HCT116 (cell line): Measurements from ENCODE around the gene ERMARD. TPM values are rescaled to one million over a fixed set of nuclear protein-coding genes. Genes with fewer than 3 reads are reported as not detected.

Experiments
- ATAC-seq: fragments of 200-7000 bp; cut with Tn5 transposase; 2 replicates; pipeline ENCODE4 v1.9.1; 2020; ENCODE audit warnings: mild to moderate bottlenecking, moderate library complexity
- BruUV-seq: library from RNA; stranded (reverse); fragments of 400-500 nt; replicated peaks from 2 replicates; lab custom pipeline; 2021; lab: Mats Ljungman, UMichigan
- CTCF ChIA-PET: fragments of 300-600 bp; sonication (Branson Sonifier 250); formaldehyde crosslinking; loops from one replicate; lab custom pipeline; 2021; ENCODE audit warnings: antibody characterized with exemption; lab: Charles Lee
- POLR2A ChIA-PET: fragments of 300-600, 350-600 bp; sonication (Branson Sonifier 250); formaldehyde crosslinking; loops from one replicate; lab custom pipeline; 2021; ENCODE audit warnings: antibody characterized with exemption; lab: Charles Lee
- RAD21 ChIA-PET, 2 experiments: fragments of 300-600 bp; sonication (Branson Sonifier 250); formaldehyde crosslinking; loops; one replicate each; lab custom pipeline; 2023; ENCODE audit warnings: low total read pairs in 2 of 2; ENCODE audit not compliant: uncharacterized antibody in 2 of 2, unreplicated experiment in 2 of 2, low non-redundant PET in 1 of 2; lab: Charles Lee
- DNase-seq: peaks from one replicate; pipeline ENCODE4 v3.0.0-alpha.2; 2010; ENCODE audit warnings: low read depth, low spot score
- H2AFZ ChIP-seq: fragments of 200-600 bp; shearing (Covaris generic), sonication (generic); 2 replicates; pipeline ENCODE4 v1.6.1; 2017; ENCODE audit warnings: low read depth, mixed run types, mixed read lengths, antibody characterized with exemption, low read length; ENCODE audit not compliant: poor library complexity, severe bottlenecking
- H3K27ac ChIP-seq: 2 replicates; pipeline ENCODE4 v1.5.1; 2012; ENCODE audit warnings: low read depth, low read length
- H3K27me3 ChIP-seq: fragments of 200-600 bp; sonication (generic); 2 replicates; pipeline ENCODE4 v1.6.1; 2016; ENCODE audit warnings: mixed run types, low read length, mixed read lengths; ENCODE audit not compliant: insufficient read depth
- H3K36me3 ChIP-seq, 2 experiments: fragments of 200-500 bp in 1 of 2; fragments of 200-600 bp in 1 of 2; sonication (Bioruptor generic) in 1 of 2; sonication (generic) in 1 of 2; 2 replicates each; pipeline versions ENCODE4 v1.5.1 to v1.6.1; 2014 to 2016; ENCODE audit warnings: low read length in 2 of 2, inconsistent platforms in 1 of 2, mixed read lengths in 1 of 2, mixed run types in 1 of 2; ENCODE audit not compliant: insufficient read depth in 2 of 2, control insufficient read depth in 1 of 2
- H3K4me1 ChIP-seq, 2 experiments: fragments of 200-600 bp in 1 of 2; sonication (generic) in 1 of 2; 2 replicates each; pipeline versions ENCODE4 v1.5.1 to v1.6.1; 2012 to 2017; ENCODE audit warnings: low read length in 2 of 2, inconsistent platforms in 1 of 2, mild to moderate bottlenecking in 1 of 2, mixed read lengths in 1 of 2, mixed run types in 1 of 2, moderate library complexity in 1 of 2; ENCODE audit not compliant: insufficient read depth in 2 of 2, control insufficient read depth in 1 of 2
- H3K4me2 ChIP-seq: fragments of 200-600 bp; sonication (generic); 2 replicates; pipeline ENCODE4 v1.6.1; 2017; ENCODE audit warnings: mixed run types, low read length, mixed read lengths
- H3K4me3 ChIP-seq, 2 experiments: fragments of 200-600 bp in 1 of 2; sonication (generic) in 1 of 2; replicated peaks in 1 of 2; 2 replicates each; pipeline ENCODE4 v1.5.1; 2011 to 2016; ENCODE audit warnings: low read length in 2 of 2, control low read depth in 1 of 2, low read depth in 1 of 2, mild to moderate bottlenecking in 1 of 2, mixed read lengths in 1 of 2, mixed run types in 1 of 2
- H3K79me2 ChIP-seq: fragments of 200-600 bp; sonication (generic); 2 replicates; pipeline ENCODE4 v1.6.1; 2017; ENCODE audit warnings: mild to moderate bottlenecking, mixed run types, low read length, moderate library complexity, mixed read lengths; ENCODE audit not compliant: insufficient read depth
- H3K9ac ChIP-seq: fragments of 200-600 bp; sonication (generic); 2 replicates; pipeline ENCODE4 v1.6.1; 2016; ENCODE audit warnings: low read length, mixed read lengths
- H3K9me2 ChIP-seq: fragments of 200-600 bp; sonication (generic), shearing (Covaris generic); 2 replicates; pipeline ENCODE4 v1.6.1; 2017; ENCODE audit warnings: mixed run types, mild to moderate bottlenecking, moderate library complexity; ENCODE audit not compliant: insufficient read depth
- H3K9me3 ChIP-seq, 2 experiments: fragments of 200-500 bp in 1 of 2; fragments of 200-600 bp in 1 of 2; sonication (Bioruptor generic) in 1 of 2; sonication (generic) in 1 of 2; 2 replicates each; pipeline ENCODE4 v1.6.1; 2014 to 2017; ENCODE audit warnings: low read length in 2 of 2, mixed read lengths in 2 of 2, inconsistent platforms in 1 of 2, low read depth in 1 of 2, mild to moderate bottlenecking in 1 of 2, mixed run types in 1 of 2, moderate library complexity in 1 of 2; ENCODE audit not compliant: control insufficient read depth in 1 of 2, insufficient read depth in 1 of 2
- H4K20me1 ChIP-seq: fragments of 200-600 bp; sonication (generic), shearing (Covaris generic); 2 replicates; pipeline ENCODE4 v1.6.1; 2017; ENCODE audit warnings: mixed run types, mild to moderate bottlenecking, moderate library complexity; ENCODE audit not compliant: insufficient read depth
- CBX3 ChIP-seq: IDR thresholded peaks from 2 replicates; pipeline ENCODE4 v1.6.1; 2012; ENCODE audit warnings: low read depth
- CEBPB ChIP-seq: IDR thresholded peaks from 2 replicates; pipeline ENCODE4 v1.6.1; 2012; ENCODE audit warnings: low read depth
- EGR1 ChIP-seq: IDR thresholded peaks from 2 replicates; pipeline ENCODE4 v1.6.1; 2012; ENCODE audit warnings: low read depth
- ELF1 ChIP-seq: IDR thresholded peaks from 2 replicates; pipeline ENCODE4 v1.6.1; 2012; ENCODE audit warnings: low read depth, borderline replicate concordance
- EZH2 ChIP-seq: fragments of 200-600 bp; sonication (generic); IDR thresholded peaks from 2 replicates; pipeline ENCODE4 v1.6.1; 2017; ENCODE audit warnings: antibody characterized with exemption, mixed run types
- EZH2phosphoT487 ChIP-seq: fragments of 200-600 bp; IDR thresholded peaks from 2 replicates; pipeline ENCODE4 v1.6.1; 2018; ENCODE audit warnings: antibody characterized with exemption, borderline replicate concordance
- FOSL1 ChIP-seq: IDR thresholded peaks from 2 replicates; pipeline ENCODE4 v1.6.1; 2012; ENCODE audit warnings: low read depth
- JUND ChIP-seq: IDR thresholded peaks from 2 replicates; pipeline ENCODE4 v1.6.1; 2012
- POLR2A ChIP-seq: IDR thresholded peaks from 2 replicates; pipeline ENCODE4 v1.7.0; 2011; ENCODE audit warnings: borderline replicate concordance; ENCODE audit not compliant: insufficient read depth, insufficient read length; ENCODE audit errors: extremely low read depth
- POLR2AphosphoS5 ChIP-seq: IDR thresholded peaks from 2 replicates; pipeline ENCODE4 v1.6.1; 2011; ENCODE audit warnings: mild to moderate bottlenecking, low read depth, low read length, moderate library complexity
- RAD21 ChIP-seq: IDR thresholded peaks from 2 replicates; pipeline ENCODE4 v1.6.1; 2012; ENCODE audit warnings: low read depth, mild to moderate bottlenecking
- SP1 ChIP-seq: IDR thresholded peaks from 2 replicates; pipeline ENCODE4 v1.6.1; 2012; ENCODE audit warnings: low read depth
- TCF7L2 ChIP-seq: IDR thresholded peaks from 2 replicates; pipeline ENCODE4 v1.7.0; 2011; ENCODE audit warnings: borderline replicate concordance, inconsistent platforms; ENCODE audit not compliant: insufficient read depth, insufficient read length; ENCODE audit errors: extremely low read depth
- YY1 ChIP-seq: IDR thresholded peaks from 2 replicates; pipeline ENCODE4 v1.6.1; 2011; ENCODE audit warnings: low read length, low read depth, moderate library complexity, mild to moderate bottlenecking; ENCODE audit not compliant: insufficient replicate concordance; ENCODE audit errors: extremely low read depth
- ZFX ChIP-seq: fragments of 450-650 bp; IDR thresholded peaks from 2 replicates; pipeline ENCODE4 v1.6.1; 2017
- intact Hi-C: fragments of 100-400 bp; cut with micrococcal nuclease; formaldehyde crosslinking; loops from 2 replicates; pipeline ENCODE4 v1.10.0; 2022
- total RNA-seq: library from RNA; stranded (reverse); gene quantifications from one replicate; pipeline ENCODE4 v1.2.1, GENCODE V29; 2021; ENCODE audit not compliant: unreplicated experiment
- TF ChIP-seq, protein P1 (sequence below), 3 experiments: fragments of 200-600 bp in 1 of 3; sonication (generic) in 1 of 3; IDR thresholded peaks in 2 of 3; conservative IDR thresholded peaks in 1 of 3; 2 replicates each; pipeline ENCODE4 v1.5.1; 2012 to 2017; ENCODE audit warnings: low read depth in 2 of 3, low read length in 2 of 3, antibody characterized with exemption in 1 of 3, borderline replicate concordance in 1 of 3, control low read depth in 1 of 3, mild to moderate bottlenecking in 1 of 3, mixed read lengths in 1 of 3, mixed run types in 1 of 3, moderate library complexity in 1 of 3; ENCODE audit not compliant: insufficient read depth in 1 of 3
- TF ChIP-seq, protein P2 (sequence below): IDR thresholded peaks from 2 replicates; pipeline ENCODE4 v1.6.1; 2012
- TF ChIP-seq, protein P3 (sequence below): IDR thresholded peaks from 2 replicates; pipeline ENCODE4 v1.6.1; 2012
- TF ChIP-seq, protein P4 (sequence below): IDR thresholded peaks from 2 replicates; pipeline ENCODE4 v1.6.1; 2011; ENCODE audit warnings: mild to moderate bottlenecking, low read length, moderate library complexity; ENCODE audit not compliant: insufficient replicate concordance; ENCODE audit errors: extremely low read depth

The ERMARD gene
- total RNA-seq, 1 experiment from 2014 or later: 24.7 TPM

DNA sequence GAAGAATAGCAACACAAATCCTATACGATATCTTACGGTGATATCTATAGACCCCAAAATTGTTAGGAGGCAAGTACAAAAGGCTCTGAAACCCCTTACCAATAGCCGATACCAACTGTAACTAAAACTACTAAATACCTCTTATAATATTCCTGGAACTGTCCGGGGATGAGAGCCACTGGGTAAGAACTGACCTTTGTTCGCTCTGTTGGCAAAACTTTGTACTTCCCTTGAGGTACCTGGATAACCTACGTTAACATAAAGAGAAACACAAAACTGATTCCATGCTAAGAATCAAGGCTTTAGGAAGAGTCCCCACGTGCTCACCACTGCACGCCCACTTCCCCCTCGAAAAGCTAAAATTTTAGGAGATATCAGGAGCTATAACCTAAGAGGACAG lies 36.8 kb upstream of the ERMARD start:
- no peak overlapping the region for H3K4me2 ChIP-seq
- ChIA-PET POLR2A (interaction anchor here (0.9 kb wide), 1 partner anchor 13 kb away, joined by 3 read pairs; the partner anchor contains the start of genes C6orf120 and WDR27), RAD21 (no interaction called here), CTCF (no interaction called here)
- no peaks in the 10 kb centered on the region for H3K27me3 ChIP-seq
- H3K4me3 ChIP-seq: no peak overlapping the region
- no peaks in the 10 kb centered on the region for H3K4me1 ChIP-seq
- H2AFZ ChIP-seq: no peak overlapping the region
- BruUV-seq: no TSS peak
- no peaks in the 10 kb centered on the region for H3K9me3 ChIP-seq
- H4K20me1 ChIP-seq: no peaks in the 10 kb centered on the region
- ATAC-seq (no peak), DNase-seq (no peak)
- TF ChIP-seq JUND (no peak), CBX3 (no peak), EGR1 (no peak), SP1 (no peak), TCF7L2 (no peak), POLR2AphosphoS5 (no peak), EZH2phosphoT487 (no peak), ELF1 (no peak), CEBPB (no peak), YY1 (no peak), ZFX (no peak), POLR2A (no peak), EZH2 (no peak), RAD21 (no peak), FOSL1 (no peak)
- TF ChIP-seq, protein P1, sequence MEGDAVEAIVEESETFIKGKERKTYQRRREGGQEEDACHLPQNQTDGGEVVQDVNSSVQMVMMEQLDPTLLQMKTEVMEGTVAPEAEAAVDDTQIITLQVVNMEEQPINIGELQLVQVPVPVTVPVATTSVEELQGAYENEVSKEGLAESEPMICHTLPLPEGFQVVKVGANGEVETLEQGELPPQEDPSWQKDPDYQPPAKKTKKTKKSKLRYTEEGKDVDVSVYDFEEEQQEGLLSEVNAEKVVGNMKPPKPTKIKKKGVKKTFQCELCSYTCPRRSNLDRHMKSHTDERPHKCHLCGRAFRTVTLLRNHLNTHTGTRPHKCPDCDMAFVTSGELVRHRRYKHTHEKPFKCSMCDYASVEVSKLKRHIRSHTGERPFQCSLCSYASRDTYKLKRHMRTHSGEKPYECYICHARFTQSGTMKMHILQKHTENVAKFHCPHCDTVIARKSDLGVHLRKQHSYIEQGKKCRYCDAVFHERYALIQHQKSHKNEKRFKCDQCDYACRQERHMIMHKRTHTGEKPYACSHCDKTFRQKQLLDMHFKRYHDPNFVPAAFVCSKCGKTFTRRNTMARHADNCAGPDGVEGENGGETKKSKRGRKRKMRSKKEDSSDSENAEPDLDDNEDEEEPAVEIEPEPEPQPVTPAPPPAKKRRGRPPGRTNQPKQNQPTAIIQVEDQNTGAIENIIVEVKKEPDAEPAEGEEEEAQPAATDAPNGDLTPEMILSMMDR (IDR thresholded peaks at IDR 0.05 in 2 of 3, conservative IDR thresholded peaks at IDR 0.05 in 1 of 3; ENCODE audit: borderline replicate concordance in 1 of 3, insufficient read depth in 1 of 3, low read depth in 2 of 3, low read length in 2 of 3): no peak
- TF ChIP-seq, protein P2, sequence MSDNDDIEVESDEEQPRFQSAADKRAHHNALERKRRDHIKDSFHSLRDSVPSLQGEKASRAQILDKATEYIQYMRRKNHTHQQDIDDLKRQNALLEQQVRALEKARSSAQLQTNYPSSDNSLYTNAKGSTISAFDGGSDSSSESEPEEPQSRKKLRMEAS: no peak
- TF ChIP-seq, protein P3, sequence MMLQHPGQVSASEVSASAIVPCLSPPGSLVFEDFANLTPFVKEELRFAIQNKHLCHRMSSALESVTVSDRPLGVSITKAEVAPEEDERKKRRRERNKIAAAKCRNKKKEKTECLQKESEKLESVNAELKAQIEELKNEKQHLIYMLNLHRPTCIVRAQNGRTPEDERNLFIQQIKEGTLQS: no peak
- TF ChIP-seq, protein P4, sequence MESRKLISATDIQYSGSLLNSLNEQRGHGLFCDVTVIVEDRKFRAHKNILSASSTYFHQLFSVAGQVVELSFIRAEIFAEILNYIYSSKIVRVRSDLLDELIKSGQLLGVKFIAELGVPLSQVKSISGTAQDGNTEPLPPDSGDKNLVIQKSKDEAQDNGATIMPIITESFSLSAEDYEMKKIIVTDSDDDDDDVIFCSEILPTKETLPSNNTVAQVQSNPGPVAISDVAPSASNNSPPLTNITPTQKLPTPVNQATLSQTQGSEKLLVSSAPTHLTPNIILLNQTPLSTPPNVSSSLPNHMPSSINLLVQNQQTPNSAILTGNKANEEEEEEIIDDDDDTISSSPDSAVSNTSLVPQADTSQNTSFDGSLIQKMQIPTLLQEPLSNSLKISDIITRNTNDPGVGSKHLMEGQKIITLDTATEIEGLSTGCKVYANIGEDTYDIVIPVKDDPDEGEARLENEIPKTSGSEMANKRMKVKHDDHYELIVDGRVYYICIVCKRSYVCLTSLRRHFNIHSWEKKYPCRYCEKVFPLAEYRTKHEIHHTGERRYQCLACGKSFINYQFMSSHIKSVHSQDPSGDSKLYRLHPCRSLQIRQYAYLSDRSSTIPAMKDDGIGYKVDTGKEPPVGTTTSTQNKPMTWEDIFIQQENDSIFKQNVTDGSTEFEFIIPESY: no peak
- H3K79me2 ChIP-seq: peaks cover 24% of the 10 kb centered on the region
- peaks cover 13 to 21% of the 10 kb centered on the region in 2 experiments; a peak in 2 of 4 replicates for H3K36me3 ChIP-seq
- intact Hi-C loops: no loop called here
- no peaks in the 10 kb centered on the region for H3K9me2 ChIP-seq
- H3K9ac ChIP-seq: no peak overlapping the region
- H3K27ac ChIP-seq: no peak overlapping the region
